H1 (cell line): ENCODE data around the gene BBS12.

Experiments used
- ATF3 ChIP-seq: IDR thresholded peaks from 2 replicates; pipeline ENCODE4 v1.6.1; 2011; ENCODE audit warnings: low read depth, mild to moderate bottlenecking, low read length; ENCODE audit not compliant: insufficient read depth
- CBX5 ChIP-seq: fragments of 300-800, 300-1000 bp; sonication (generic); IDR thresholded peaks from 2 replicates; pipeline ENCODE4 v1.7.1; 2016; ENCODE audit warnings: antibody characterized with exemption, low read length, low read depth
- CREB1 ChIP-seq: IDR thresholded peaks from 2 replicates; pipeline ENCODE4 v1.6.1; 2012; ENCODE audit warnings: inconsistent platforms
- CTCF ChIP-seq, 3 experiments: IDR thresholded peaks; 1 replicate in 2 of 3; 2 replicates in 1 of 3; pipeline versions ENCODE4 v1.5.1 to v1.6.1; 2011; ENCODE audit warnings: low read length in 3 of 3, mild to moderate bottlenecking in 3 of 3, inconsistent platforms in 2 of 3, low read depth in 1 of 3, moderate library complexity in 1 of 3; ENCODE audit not compliant: insufficient read depth in 1 of 3; ENCODE audit errors: control extremely low read depth in 1 of 3
- EP300 ChIP-seq, 2 experiments: IDR thresholded peaks; 1 replicate in 1 of 2; 2 replicates in 1 of 2; pipeline ENCODE4 v1.6.1; 2011 to 2012; ENCODE audit warnings: low read depth in 2 of 2, low read length in 2 of 2, mild to moderate bottlenecking in 2 of 2, borderline replicate concordance in 1 of 2, inconsistent platforms in 1 of 2, moderate library complexity in 1 of 2
- NANOG ChIP-seq: IDR thresholded peaks from 2 replicates; pipeline ENCODE4 v1.6.1; 2011; ENCODE audit warnings: low read length, low read depth, mild to moderate bottlenecking, inconsistent platforms; ENCODE audit not compliant: insufficient read depth, poor library complexity, severe bottlenecking
- NRF1 ChIP-seq: IDR thresholded peaks from 2 replicates; pipeline ENCODE4 v1.6.1; 2011; ENCODE audit warnings: mild to moderate bottlenecking, low read depth, low read length, improper control_type of control experiment
- POLR2A ChIP-seq, 2 experiments: IDR thresholded peaks; 1 replicate in 1 of 2; 2 replicates in 1 of 2; pipeline ENCODE4 v1.6.1; 2011; ENCODE audit warnings: low read depth in 2 of 2, low read length in 2 of 2, mild to moderate bottlenecking in 2 of 2; ENCODE audit errors: control extremely low read depth in 1 of 2
- POLR2AphosphoS5 ChIP-seq: IDR thresholded peaks from 2 replicates; pipeline ENCODE4 v1.6.1; 2011; ENCODE audit warnings: low read depth, low read length
- SIN3A ChIP-seq, 2 experiments: IDR thresholded peaks in 1 of 2; conservative IDR thresholded peaks in 1 of 2; 2 replicates each; pipeline ENCODE4 v1.6.1; 2011 to 2012; ENCODE audit warnings: low read length in 2 of 2, improper control_type of control experiment in 1 of 2, low read depth in 1 of 2, mild to moderate bottlenecking in 1 of 2
- TAF1 ChIP-seq: IDR thresholded peaks from 2 replicates; pipeline ENCODE4 v1.6.1; 2011; ENCODE audit warnings: mild to moderate bottlenecking, low read depth, low read length
- TEAD4 ChIP-seq: IDR thresholded peaks from 2 replicates; pipeline ENCODE4 v1.6.1; 2012; ENCODE audit warnings: low read depth, low read length, inconsistent platforms, mixed read lengths

GRCh38 chr4:122695226-122695625 lies 37.3 kb upstream of the BBS12 start:
- TF ChIP-seq NANOG (no peak), ATF3 (no peak), CBX5 (no peak), EP300 (IDR thresholded peaks at IDR 0.05; ENCODE audit: borderline replicate concordance in 1 of 2, low read depth in 2 of 2, low read length in 2 of 2) (no peak), CTCF (IDR thresholded peaks at IDR 0.05; ENCODE audit: control extremely low read depth in 1 of 3, insufficient read depth in 1 of 3, low read depth in 1 of 3, low read length in 3 of 3) (no peak), TAF1 (no peak), SIN3A (conservative IDR thresholded peaks at IDR 0.05 in 1 of 2, IDR thresholded peaks at IDR 0.05 in 1 of 2; ENCODE audit: low read depth in 1 of 2, low read length in 2 of 2) (no peak), CREB1 (no peak), NRF1 (no peak), POLR2AphosphoS5 (no peak), POLR2A (IDR thresholded peaks at IDR 0.05; ENCODE audit: control extremely low read depth in 1 of 2, low read depth in 2 of 2, low read length in 2 of 2) (no peak), TEAD4 (no peak)
